Lower lobe of right lung (tissue), 2 donors: ENCODE results near the gene CD177. TPM values are rescaled to one million over a fixed set of nuclear protein-coding genes. Genes with fewer than 3 reads are reported as not detected.
A peak's percentile ranks its signal among the peaks of the same experiment; 100 is the strongest.
"Not testable (repeated sequence)": the region's sequence is repeated elsewhere in the genome, so short reads cannot be mapped to it uniquely, and the experiment has no call there.

Experiments
- ATAC-seq, 2 donors: fragments of 200-7000 bp; cut with Tn5 transposase; one replicate each; pipeline ENCODE4 v1.9.1; 2020 to 2022; ENCODE audit warnings: mild to moderate bottlenecking in 2 of 2, moderate library complexity in 2 of 2
- DNase-seq: peaks from one replicate; pipeline ENCODE4 v3.0.0-alpha.2; 2020
- H3K27ac ChIP-seq: fragments of 200-600 bp; one replicate; pipeline ENCODE4 v1.8.0; 2022
- H3K27me3 ChIP-seq: fragments of 200-600 bp; one replicate; pipeline ENCODE4 v1.8.0; 2022; ENCODE audit warnings: low read depth
- H3K36me3 ChIP-seq: fragments of 200-600 bp; one replicate; pipeline ENCODE4 v1.8.0; 2022; ENCODE audit warnings: mild to moderate bottlenecking
- H3K4me1 ChIP-seq: fragments of 200-600 bp; one replicate; pipeline ENCODE4 v1.8.0; 2022
- H3K4me3 ChIP-seq: fragments of 200-600 bp; one replicate; pipeline ENCODE4 v1.8.0; 2022; ENCODE audit warnings: mild to moderate bottlenecking
- H3K9me3 ChIP-seq: fragments of 200-600 bp; one replicate; pipeline ENCODE4 v1.8.0; 2022
- CTCF ChIP-seq: fragments of 200-600 bp; IDR thresholded peaks from one replicate; pipeline ENCODE4 v1.8.0; 2022; ENCODE audit warnings: antibody characterized with exemption, mild to moderate bottlenecking
- intact Hi-C: fragments of 100-400 bp; cut with DNase I; formaldehyde crosslinking; loops from one replicate; pipeline ENCODE4 v1.11.0; 2022
- total RNA-seq: library from RNA; stranded (reverse); fragmentation: NEBNext Ultra II Directional; extraction: Animal tissue kit (Norgen Biotek cat#: 25700); gene quantifications from one replicate; pipeline ENCODE4 v1.2.1, GENCODE V29; 2021
- donor health status: DM: no; HTN: yes; CAD: no; lungs with severe emphysema.

Gene CD177
- total RNA-seq, 1 donor from 2014 or later: 5.7 TPM

- intact Hi-C loops: no loop called here
- Histone ChIP-seq H3K27ac (no peak overlapping the region), H3K4me1 (no peaks in the 10 kb centered on the region), H3K9me3 (no peaks in the 10 kb centered on the region), H3K27me3 (no peaks in the 10 kb centered on the region), H3K4me3 (no peak overlapping the region), H3K36me3 (no peaks in the 10 kb centered on the region)
- DNase-seq: no peak
- no peak for ATAC-seq
- TF ChIP-seq CTCF: no peak
Measured at GRCh38 chr19:43329989-43330388, 23.5 kb upstream of the CD177 start.

GRCh38 chr19:43330726-43331434 is 22.6 kb upstream of the CD177 start:
- H3K4me3 ChIP-seq: no peak overlapping the region
- intact Hi-C loops: no loop called here
- ATAC-seq: no peak
- no peak for TF ChIP-seq CTCF
- no peaks in the 10 kb centered on the region for H3K4me1 ChIP-seq
- H3K9me3 ChIP-seq: no peaks in the 10 kb centered on the region
- H3K27me3 ChIP-seq: no peaks in the 10 kb centered on the region
- no peaks in the 10 kb centered on the region for H3K36me3 ChIP-seq
- DNase-seq: no peak
- no peak overlapping the region for H3K27ac ChIP-seq

GRCh38 chr19:43331435-43332010 is 22.0 kb upstream of the CD177 start:
- intact Hi-C loops: no loop called here
- H3K27me3 ChIP-seq: no peaks in the 10 kb centered on the region

GRCh38 chr19:43332058-43332922 is 21.2 kb upstream of the CD177 start:
- no peaks in the 10 kb centered on the region for H3K27me3 ChIP-seq
- H3K9me3 ChIP-seq: no peaks in the 10 kb centered on the region
- H3K4me1 ChIP-seq: no peaks in the 10 kb centered on the region
- H3K4me3 ChIP-seq: no peak overlapping the region
- no peaks in the 10 kb centered on the region for H3K36me3 ChIP-seq
- no peak for DNase-seq
- ATAC-seq: peak in 1 of 2 donors; percentile 32
- TF ChIP-seq CTCF: no peak
- no peak overlapping the region for H3K27ac ChIP-seq
- intact Hi-C loops: no loop called here

More at GRCh38 chr19:43331435-43332010, 22.0 kb upstream of the CD177 start:
- DNase-seq (no peak), ATAC-seq (no peak)
- H3K4me3 ChIP-seq: no peak overlapping the region
- TF ChIP-seq CTCF: no peak
- H3K36me3 ChIP-seq: no peaks in the 10 kb centered on the region
- H3K27ac ChIP-seq: no peak overlapping the region
- H3K4me1 ChIP-seq: no peaks in the 10 kb centered on the region
- H3K9me3 ChIP-seq: no peaks in the 10 kb centered on the region

GRCh38 chr19:43336508-43336907 is 17.0 kb upstream of the CD177 start:
- H3K9me3 ChIP-seq, H3K27me3 ChIP-seq, H3K4me1 ChIP-seq, DNase-seq, H3K4me3 ChIP-seq, intact Hi-C loops, ATAC-seq, H3K27ac ChIP-seq, H3K36me3 ChIP-seq: not testable (repeated sequence)

GRCh38 chr19:43337737-43338136 is 15.7 kb upstream of the CD177 start:
- TF ChIP-seq CTCF: no peak
- ATAC-seq (no peak), DNase-seq (no peak)
- Histone ChIP-seq H3K27me3 (peaks cover 4% of the 10 kb centered on the region), H3K4me3 (no peak overlapping the region), H3K36me3 (no peaks in the 10 kb centered on the region), H3K27ac (no peak overlapping the region), H3K9me3 (no peaks in the 10 kb centered on the region), H3K4me1 (no peaks in the 10 kb centered on the region)
- intact Hi-C loops: no loop called here
